ENCODE results near the gene NFILZ. TPM values are rescaled to one million over a fixed set of nuclear protein-coding genes. Genes with fewer than 3 reads are reported as not detected.
A peak's percentile ranks its signal among the peaks of the same experiment; 100 is the strongest.

The NFILZ gene
- total and polyA plus RNA-seq, 2 of the 8 experiments (the other 6 are each of a cell fraction or from before 2014, with no cell fraction given): not detected

DNA sequence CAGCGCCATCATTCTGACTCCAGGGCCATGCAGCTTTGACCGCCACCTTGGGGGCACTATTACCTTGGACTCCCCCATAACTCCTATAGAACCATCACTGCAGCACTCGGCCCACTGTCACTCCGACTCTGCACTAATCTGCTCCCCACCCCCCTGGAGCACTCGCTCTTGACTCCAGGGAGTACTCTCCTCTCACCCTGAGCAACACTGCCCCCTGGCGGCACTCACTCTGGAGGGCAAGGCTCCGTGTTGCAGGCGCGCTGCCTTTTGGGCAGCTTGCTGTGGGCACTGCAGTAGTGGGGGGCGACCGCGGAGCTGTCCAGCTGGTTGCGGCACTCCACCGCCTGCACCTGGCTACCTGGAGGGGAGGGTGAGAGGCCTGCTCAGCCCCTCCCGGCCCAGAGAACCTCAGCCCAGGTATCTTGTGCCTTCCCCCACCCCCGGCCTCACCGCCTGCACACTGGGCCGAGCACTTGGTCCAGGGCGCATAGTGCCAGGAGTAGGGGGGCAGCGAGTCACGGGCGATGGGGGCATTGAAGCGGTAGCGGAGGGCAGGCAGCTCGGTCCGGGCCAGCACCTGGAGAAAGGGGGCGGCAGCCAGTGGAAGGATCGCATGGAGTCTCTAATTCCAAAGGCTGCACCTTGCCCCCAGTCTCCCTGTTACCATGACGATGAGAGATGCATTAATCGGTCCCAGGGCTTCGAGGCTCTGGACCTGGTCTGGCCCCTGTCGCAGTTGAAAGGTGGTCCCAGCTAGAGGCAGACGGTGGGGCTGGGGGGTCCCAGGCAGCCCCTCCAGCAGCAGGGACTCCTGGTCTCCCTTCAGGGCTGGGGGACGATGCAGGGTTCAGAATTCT is 44.3 kb upstream of the NFILZ start (continued):
- TF ChIP-seq, protein P1, sequence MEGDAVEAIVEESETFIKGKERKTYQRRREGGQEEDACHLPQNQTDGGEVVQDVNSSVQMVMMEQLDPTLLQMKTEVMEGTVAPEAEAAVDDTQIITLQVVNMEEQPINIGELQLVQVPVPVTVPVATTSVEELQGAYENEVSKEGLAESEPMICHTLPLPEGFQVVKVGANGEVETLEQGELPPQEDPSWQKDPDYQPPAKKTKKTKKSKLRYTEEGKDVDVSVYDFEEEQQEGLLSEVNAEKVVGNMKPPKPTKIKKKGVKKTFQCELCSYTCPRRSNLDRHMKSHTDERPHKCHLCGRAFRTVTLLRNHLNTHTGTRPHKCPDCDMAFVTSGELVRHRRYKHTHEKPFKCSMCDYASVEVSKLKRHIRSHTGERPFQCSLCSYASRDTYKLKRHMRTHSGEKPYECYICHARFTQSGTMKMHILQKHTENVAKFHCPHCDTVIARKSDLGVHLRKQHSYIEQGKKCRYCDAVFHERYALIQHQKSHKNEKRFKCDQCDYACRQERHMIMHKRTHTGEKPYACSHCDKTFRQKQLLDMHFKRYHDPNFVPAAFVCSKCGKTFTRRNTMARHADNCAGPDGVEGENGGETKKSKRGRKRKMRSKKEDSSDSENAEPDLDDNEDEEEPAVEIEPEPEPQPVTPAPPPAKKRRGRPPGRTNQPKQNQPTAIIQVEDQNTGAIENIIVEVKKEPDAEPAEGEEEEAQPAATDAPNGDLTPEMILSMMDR (IDR thresholded peaks at IDR 0.05; ENCODE audit: control extremely low read depth in 1 of 3, insufficient read depth in 1 of 3, low read depth in 1 of 3, low read length in 3 of 3): peak; percentile 89 to 98 (median 93)

Measured in H1 (cell line).